ENCODE data around the gene RAB11FIP2. TPM values are rescaled to one million over a fixed set of nuclear protein-coding genes. Genes with fewer than 3 reads are reported as not detected.
"Not testable (repeated sequence)": the region's sequence is repeated elsewhere in the genome, so short reads cannot be mapped to it uniquely, and the experiment has no call there.

Gene RAB11FIP2, protein sequence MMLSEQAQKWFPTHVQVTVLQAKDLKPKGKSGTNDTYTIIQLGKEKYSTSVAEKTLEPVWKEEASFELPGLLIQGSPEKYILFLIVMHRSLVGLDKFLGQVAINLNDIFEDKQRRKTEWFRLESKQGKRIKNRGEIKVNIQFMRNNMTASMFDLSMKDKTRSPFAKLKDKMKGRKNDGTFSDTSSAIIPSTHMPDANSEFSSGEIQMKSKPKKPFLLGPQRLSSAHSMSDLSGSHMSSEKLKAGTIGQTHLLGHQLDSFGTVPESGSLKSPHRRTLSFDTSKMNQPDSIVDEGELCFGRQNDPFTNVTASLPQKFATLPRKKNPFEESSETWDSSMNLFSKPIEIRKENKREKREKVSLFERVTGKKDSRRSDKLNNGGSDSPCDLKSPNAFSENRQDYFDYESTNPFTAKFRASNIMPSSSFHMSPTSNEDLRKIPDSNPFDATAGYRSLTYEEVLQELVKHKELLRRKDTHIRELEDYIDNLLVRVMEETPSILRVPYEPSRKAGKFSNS
- 12.8 TPM for total RNA-seq
- long read RNA-seq, partial matches to known transcripts = 2 of 2 reads
- long read RNA-seq, other reads (novel, unspliced or antisense) = 0 of 2 reads

DNA sequence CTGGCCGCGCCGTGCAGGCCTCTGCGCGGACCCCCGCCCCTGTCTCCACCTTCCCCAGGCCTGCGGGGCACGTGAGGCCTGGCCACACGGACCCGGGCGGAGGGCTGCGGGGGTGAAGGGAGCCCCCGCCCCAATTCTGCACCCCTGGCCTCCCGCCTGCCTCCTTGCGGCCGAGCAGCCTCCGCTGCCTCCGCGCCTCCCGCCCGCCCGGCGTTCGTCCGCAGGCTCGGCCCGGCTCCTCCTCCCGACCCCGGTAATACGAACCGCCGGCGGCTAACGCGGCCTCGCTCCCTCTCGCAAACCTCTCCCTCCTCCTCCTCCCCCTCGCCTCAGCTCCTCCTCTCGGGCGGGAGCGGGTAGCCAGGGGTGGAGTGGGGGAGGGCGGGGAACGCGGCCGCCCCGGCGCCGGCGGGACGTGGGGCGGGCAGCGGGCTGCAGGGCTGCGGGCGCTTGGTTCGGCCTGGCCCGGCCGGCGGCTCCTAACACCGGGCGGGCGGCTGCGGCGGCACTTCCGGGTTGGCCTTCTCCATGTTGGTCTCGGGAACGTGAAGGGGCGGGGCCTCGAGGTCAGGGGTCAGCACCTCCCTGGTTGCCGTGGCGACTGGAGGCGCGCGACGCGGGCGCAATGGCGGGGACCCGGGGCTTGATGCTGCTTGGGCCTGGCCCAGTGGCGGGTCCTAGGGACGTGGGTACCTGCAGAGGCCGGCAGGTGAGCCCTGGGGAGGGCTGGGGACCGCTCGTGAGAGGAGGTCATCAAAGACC is at the start of gene RAB11FIP2:
RAB11FIP2 (minus strand) TSS at position 547 of the 762 bp plus-strand sequence. CDS start 778 bp downstream, outside the sequence.
- peak; percentile 95 for ATAC-seq
- peak; percentile 98 for DNase-seq (ENCODE audit: missing footprints)
- intact Hi-C loops (cut with DNase I) = loop anchor here (5.0 to 10.0 kb wide), 3 partner anchors 71 to 672 kb away; partner anchors contain the start of gene PDZD8

DNA sequence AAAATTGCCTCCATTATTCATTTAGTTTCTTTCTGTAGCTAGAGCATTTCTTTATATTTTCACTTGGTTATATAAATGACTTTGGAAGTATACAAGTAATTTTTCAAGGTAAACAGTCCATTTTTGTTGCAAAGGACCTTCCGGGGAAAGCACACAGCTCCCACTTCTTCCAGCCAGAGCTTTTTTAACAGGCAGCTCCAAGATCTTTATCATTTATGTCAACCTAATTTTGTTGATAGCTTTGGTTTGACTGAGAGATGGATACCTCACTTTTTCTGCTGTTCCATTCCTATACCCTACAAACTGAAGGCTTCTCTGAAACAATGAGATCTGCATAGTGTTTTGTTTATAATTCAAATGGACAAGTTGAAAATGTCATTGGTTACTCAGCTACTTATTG is 49.3 kb upstream of the RAB11FIP2 start:
- intact Hi-C loops (cut with DNase I) = no loop called here
- ATAC-seq (no peak), DNase-seq (ENCODE audit: missing footprints) (no peak)

DNA sequence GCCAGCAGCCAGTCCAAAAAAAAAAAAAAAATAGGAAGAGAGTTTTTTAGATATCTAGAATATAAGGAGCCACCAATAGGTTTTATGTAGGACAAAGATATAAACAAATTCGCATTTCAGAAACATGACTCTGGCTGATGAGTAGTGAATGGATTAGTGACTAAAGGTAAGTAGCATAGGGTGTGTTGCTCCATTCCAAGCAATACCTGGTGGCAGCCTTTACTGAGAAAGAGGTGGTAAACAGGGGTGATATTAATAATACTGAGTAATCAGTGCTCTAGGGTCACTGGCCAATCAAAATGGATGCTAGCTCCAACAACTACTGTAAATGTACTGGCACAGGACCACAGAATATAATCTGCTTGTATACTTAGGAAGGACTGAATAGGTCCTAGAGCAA is 45.5 kb upstream of the RAB11FIP2 start:
- intact Hi-C loops (cut with DNase I) = no loop called here
- no peak for DNase-seq (ENCODE audit: missing footprints)
- no peak for ATAC-seq

DNA sequence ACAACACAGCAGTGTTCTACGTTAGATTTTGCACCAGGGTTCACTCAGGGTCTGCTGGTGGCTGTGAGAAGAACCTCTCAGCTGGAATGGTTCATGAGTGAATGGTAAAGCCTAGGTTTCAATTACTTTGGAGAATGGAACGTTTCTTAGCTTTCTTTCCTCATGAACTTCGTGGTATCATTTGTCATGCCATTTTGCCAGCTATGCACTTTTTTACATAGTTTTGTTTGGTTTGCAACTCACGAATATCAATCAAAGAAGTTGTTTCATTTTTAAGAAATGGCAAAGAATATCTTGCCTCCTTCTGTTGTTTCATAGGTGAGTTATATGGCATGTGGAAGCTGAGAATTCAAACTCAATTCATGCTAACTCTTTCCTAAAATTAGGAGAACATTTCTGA is 34.1 kb upstream of the RAB11FIP2 start:
- intact Hi-C loops (cut with DNase I) = no loop called here
- DNase-seq (ENCODE audit: missing footprints) (no peak), ATAC-seq (no peak)

DNA sequence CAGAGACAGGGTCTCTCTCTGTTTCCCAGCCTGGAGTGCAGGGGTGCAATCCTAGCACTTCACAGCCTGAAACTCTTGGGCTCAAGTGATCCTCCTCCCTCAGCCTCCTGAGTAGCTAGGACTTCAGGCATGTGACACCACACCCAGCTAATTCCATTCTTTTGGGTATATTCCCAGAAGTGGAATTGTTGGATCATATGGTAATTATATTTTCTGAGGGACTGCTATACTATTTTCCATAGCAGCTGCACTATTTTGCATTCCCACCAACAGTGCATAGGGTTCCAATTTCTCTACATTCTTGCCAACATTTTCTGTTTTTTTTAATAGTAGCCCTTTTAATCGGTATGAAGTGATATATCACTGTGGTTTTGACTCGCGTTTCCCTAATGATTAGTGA is 30.0 kb upstream of the RAB11FIP2 start:
- intact Hi-C loops (cut with DNase I) = no loop called here
- DNase-seq (ENCODE audit: missing footprints) (no peak), ATAC-seq (no peak)

DNA sequence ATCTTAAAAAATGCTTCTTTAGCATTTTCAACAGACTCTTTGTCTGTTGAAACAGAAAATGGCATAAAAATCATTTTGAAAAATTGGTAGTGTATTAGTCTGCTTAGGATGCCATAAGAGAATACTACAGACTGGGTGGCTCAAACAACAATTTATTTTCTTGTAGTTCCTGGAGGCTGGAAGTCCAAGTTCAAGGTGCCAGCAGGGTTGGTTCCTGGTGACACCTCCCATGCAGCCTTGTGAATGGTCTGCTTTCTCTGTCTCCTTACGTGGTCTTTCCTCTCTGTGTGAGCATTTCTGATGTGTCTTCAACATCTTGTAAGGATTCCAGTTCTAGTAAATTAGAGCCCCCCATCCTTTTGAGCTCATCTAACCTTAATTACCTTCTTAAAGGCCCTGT is 26.1 kb upstream of the RAB11FIP2 start:
- intact Hi-C loops (cut with DNase I) = no loop called here
- no peak for ATAC-seq

DNA sequence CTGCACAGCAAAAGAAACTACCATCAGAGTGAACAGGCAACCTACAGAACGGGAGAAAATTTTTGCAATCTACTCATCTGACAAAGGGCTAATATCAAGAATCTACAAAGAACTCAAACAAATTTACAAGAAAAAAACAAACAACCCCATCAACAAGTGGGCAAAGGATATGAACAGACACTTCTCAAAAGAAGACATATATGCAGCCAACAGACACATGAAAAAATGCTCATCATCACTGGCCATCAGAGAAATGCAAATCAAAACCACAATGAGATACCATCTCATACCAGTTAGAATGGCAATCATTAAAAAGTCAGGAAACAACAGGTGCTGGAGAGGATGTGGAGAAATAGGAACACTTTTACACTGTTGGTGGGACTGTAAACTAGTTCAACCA is 20.6 kb upstream of the RAB11FIP2 start:
- intact Hi-C loops (cut with DNase I); DNase-seq (ENCODE audit: missing footprints); ATAC-seq: not testable (repeated sequence)

More for the DNA sequence above, 26.1 kb upstream of the RAB11FIP2 start:
- DNase-seq (ENCODE audit: missing footprints) = no peak

DNA sequence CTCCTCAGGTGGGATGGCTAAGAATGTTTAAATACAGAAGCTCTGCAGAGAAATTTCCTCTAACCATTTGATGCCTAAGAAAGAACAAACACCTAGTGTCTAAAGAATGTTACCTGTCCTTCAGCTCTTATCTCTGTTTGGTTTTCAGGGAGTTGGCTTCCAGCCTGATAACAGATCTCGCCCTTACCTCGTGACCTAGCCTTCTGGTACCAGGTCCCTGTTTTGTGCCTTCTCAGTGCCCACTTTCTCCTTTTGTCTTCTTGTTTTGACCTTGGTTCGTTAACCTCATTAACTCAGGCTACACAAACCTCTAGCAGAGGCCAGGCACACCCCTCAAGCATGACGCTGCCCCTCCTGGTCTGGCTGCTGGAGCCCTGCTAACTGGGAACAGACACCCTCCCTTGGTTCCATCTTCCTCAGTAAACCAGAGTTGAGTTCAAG is 16.1 kb upstream of the RAB11FIP2 start:
- intact Hi-C loops (cut with DNase I) = no loop called here
- ATAC-seq = no peak
- no peak for DNase-seq (ENCODE audit: missing footprints)

DNA sequence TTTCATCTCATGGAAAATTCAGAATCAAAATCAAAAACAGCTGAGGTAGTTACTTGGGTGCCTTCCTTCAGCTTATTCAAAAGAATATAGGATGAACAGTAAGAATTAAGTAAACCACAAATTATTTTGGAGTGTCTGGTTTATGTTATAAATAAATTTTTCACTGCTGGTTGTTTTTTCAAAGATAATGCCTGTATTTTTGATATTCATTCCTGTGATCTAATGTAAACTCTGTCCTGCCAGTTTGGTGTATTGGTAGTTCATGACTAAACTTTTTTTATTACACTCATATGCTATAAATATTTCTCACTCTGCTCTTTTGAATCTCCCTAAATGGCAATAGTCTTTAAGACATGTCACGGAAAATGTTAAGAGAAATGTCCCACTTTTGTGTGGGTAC is 11.6 kb upstream of the RAB11FIP2 start:
- intact Hi-C loops (cut with DNase I) = no loop called here
- ATAC-seq = no peak
- no peak for DNase-seq (ENCODE audit: missing footprints)

DNA sequence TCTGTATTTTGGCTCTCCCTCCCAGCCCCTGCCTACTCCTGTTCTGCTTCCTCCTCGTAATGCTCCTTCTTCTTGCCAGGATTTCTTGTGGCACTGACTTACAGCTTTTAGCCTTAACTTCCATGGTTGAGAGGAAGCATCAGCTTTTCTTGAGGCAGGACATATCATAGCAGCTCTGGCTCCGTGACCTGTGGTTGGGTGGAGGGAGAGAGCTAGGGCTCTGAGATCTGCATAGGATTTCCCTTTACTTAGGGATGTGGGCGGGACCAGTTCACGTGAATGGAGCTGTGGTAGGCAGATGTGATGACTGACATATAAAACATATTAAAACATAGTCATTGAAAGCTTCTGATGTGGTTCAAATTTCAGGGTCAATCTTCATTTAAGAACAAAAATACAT is 10.6 kb upstream of the RAB11FIP2 start:
- DNase-seq (ENCODE audit: missing footprints) = peak; percentile 47
- no peak for ATAC-seq
- intact Hi-C loops (cut with DNase I) = no loop called here

DNA sequence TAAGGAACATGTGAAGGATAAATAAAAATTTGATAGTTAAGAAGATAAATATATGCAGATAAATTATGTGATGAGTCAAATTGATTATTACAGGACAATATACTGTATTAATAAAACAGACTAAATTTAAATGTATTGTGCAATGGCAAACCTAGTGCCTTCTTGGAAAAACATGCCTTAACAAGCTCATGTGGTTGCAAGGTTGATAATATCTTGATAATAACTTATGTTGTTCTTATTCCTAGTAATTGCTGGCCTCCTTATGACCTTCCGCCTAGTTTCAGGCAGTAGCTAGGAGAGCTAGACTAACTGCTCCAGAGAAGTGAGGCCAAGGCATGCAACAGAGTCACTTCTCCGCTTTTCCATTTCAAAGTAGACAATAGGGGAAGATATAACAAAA is 7.6 kb upstream of the RAB11FIP2 start:
- DNase-seq (ENCODE audit: missing footprints) (no peak), ATAC-seq (no peak)
- intact Hi-C loops (cut with DNase I) = no loop called here

DNA sequence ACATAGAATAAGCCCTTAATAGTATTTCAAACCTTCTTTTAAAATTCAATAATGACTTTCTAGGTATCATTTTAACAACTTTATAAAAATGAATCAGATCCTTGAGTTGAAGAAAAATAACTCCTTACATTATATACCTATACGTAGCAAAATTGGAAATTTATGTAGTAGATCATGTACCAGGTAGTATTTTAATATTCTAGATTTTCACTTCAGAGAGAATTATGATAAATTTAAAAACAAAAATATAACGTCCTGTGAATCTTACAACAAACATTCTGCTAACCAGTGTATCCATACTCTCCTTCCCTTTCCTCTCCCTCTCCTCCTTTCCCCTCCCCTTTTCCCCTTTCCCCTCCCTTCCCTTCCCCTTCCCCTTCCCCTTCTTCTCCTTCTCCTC is 6.1 kb upstream of the RAB11FIP2 start:
- intact Hi-C loops (cut with DNase I) = no loop called here
- ATAC-seq (no peak), DNase-seq (ENCODE audit: missing footprints) (no peak)

DNA sequence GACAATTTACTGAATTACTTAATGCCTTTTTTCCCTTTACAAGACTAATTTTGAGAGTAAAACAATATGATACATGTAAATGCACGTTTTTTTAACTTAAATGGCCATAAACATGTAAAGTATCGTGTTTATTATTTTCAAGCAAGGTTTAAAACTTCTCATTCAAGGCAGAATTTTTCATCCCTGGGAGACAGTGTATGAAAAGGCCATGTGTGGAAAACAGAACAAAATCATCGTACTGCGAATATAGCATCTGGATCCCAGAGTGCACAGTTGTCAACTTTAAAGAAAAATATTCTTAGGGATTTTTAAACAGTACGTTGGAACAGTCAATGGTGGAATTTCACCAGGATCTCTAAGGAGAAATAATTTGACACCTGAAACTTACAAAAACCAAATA is 1.1 kb upstream of the RAB11FIP2 start:
- intact Hi-C loops (cut with DNase I) = loop anchor here (5.0 to 10.0 kb wide), 3 partner anchors 69 to 673 kb away; partner anchors contain the start of gene PDZD8
- DNase-seq (ENCODE audit: missing footprints) (no peak), ATAC-seq (no peak)

DNA sequence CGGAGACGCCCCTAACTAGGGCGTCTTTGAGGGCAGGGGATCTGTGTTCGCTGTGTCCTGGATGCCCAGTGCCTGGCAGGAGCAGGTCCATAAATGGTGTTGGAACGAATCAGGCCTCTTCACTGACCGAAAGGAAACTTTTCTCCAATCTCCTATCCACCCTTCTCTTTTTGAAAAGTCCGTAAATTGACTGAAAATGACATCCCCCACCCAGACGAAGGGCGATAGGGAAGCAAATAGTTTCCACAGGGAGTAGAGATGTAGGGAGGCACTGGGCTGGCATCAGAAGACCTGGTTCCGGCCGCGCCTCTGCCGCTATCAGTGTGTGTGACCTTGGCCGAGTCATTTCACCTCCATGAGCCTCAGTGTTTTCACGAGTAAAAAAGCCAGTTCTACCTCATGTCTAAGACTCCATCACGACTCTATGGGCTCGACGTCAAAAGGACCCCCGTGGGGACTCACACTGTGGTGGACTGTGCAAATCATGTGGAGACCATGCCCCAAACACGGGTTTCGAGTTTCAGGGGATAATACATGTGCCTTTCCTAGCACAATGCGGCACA is 497 bp upstream of the RAB11FIP2 start:
- intact Hi-C loops (cut with DNase I) = loop anchor here (5.0 to 10.0 kb wide), 3 partner anchors 70 to 672 kb away; partner anchors contain the start of gene PDZD8
- ATAC-seq = no peak

DNA sequence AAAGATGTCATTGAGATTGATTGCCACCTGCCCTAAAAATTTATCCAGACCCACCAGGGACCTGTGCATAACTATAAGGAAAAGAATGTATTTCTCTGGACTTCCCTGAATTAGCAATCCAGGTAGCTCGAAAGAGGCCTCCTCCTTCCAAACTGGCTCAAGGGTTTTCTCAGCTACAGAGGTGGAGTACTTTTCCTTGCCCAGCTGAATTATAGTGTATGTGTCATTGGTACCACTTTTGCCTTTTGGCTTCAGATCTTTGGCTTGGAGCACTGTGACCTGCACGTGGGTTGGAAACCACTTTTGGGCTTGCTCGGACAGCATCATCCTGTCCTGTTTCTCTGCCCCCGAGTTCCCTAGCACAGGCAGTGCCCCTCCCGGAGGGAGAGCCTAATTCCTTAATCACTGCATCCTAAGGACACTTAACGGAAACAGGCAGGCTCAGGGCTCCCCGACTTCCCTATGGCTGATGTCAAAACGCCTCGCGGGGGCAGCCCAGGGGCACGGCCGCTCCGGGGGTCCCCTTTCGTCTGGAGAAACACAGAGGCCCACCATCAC is 825 bp downstream of the RAB11FIP2 start:
- DNase-seq (ENCODE audit: missing footprints) (peak; percentile 75), ATAC-seq (peak; percentile 49)
- intact Hi-C loops (cut with DNase I) = loop anchor here (5.0 to 10.0 kb wide), 3 partner anchors 71 to 671 kb away; partner anchors contain the start of gene PDZD8

More for the DNA sequence above, 497 bp upstream of the RAB11FIP2 start:
- DNase-seq (ENCODE audit: missing footprints) = no peak

DNA sequence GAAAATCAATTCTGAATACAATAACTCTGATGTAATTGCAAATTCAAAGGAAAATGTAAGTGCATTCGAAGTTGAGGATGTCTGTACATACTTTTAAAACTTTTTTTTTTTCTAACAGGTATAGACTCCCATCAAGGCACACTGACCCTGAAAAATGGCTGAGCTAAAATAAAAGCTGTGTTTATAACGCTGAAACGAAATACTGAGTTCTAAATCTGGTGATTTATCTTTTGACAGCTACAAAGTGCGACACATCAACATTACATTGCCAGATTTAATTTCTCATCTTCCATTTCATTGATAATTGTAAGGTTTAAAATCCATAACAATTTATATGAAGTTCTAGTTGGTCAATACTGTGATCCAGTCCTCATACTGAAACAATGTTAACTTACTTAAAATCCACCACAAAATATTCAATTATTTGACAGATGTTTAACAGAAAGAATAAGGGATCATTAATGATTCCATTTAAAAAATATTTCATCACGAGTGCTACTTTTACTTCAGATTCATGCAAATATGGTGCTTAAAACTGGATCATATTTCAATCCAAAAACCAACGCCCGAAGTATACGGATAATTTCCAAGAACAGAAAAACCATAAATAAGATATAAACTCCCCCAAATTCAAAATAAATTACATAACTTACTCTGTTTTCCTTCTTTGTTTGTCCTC is 1.4 kb downstream of the RAB11FIP2 start:
- intact Hi-C loops (cut with DNase I) = loop anchor here (5.0 to 10.0 kb wide), 3 partner anchors 72 to 670 kb away; partner anchors contain the start of gene PDZD8
- DNase-seq (ENCODE audit: missing footprints) (no peak), ATAC-seq (no peak)

DNA sequence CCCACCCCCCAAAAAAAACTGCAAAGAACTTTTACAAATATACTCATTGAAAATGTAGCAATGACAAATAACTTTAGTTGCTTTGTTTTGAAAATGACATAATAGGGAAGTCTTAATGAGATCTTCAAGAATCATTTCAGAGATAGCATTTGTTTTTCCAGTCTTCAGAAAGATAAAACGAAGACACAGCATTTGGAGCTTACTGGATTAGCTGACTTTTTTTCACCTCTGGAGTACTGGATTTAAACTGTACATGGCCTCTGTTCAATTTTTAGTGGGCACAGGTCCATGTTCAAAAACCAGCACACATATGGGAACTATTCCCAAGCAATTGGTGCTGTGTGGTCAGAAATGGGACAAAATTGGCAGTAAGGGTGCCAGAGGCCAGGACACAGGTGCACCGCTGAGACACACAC is 3.9 kb downstream of the RAB11FIP2 start:
- no peak for ATAC-seq
- intact Hi-C loops (cut with DNase I) = loop anchor here (10.0 kb wide), 2 partner anchors 292 to 668 kb away; partner anchors contain the start of gene PDZD8
- no peak for DNase-seq (ENCODE audit: missing footprints)

DNA sequence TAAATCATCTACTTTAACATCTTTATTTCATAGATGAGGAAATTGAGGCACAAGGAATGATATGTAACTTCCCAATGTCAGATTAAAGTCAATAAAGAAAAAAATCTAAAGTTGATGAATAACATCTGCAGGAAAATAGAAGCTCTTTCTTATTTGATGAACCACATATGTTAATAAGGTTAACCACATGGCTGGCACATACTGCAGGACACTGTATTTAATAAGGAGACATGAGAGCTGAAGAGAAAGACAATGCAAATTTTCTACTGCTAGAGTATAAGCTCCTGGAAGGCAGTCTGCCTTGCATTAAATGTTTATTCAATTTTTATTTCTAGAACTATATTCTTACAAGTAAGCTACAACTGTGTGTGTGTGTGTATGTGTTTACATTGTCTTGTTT is 4.4 kb downstream of the RAB11FIP2 start:
- intact Hi-C loops (cut with DNase I) = loop anchor here (10.0 kb wide), 2 partner anchors 292 to 668 kb away; partner anchors contain the start of gene PDZD8
- ATAC-seq = no peak
- DNase-seq (ENCODE audit: missing footprints) = no peak
